Endodermal cell (in vitro differentiated cells): ENCODE results near the gene AARS2. TPM values are rescaled to one million over a fixed set of nuclear protein-coding genes. Genes with fewer than 3 reads are reported as not detected.

ENCODE experiments used
- DNase-seq: peaks from one replicate; pipeline ENCODE4 v3.0.0-alpha.2; 2017
- H3K27ac ChIP-seq: 2 replicates; pipeline ENCODE4 v1.5.1; 2013; ENCODE audit warnings: mild to moderate bottlenecking, low read depth, low read length, moderate library complexity
- H3K27me3 ChIP-seq: 2 replicates; pipeline ENCODE4 v1.6.1; 2013; ENCODE audit warnings: mild to moderate bottlenecking, low read length, moderate library complexity; ENCODE audit not compliant: insufficient read depth, control insufficient read depth, poor library complexity, severe bottlenecking
- H3K36me3 ChIP-seq: 2 replicates; pipeline ENCODE4 v1.7.0; 2013; ENCODE audit warnings: mild to moderate bottlenecking, low read length, moderate library complexity; ENCODE audit not compliant: control insufficient read depth, insufficient read depth
- H3K4me1 ChIP-seq: one replicate; pipeline ENCODE4 v1.7.0; 2013; ENCODE audit warnings: low read length; ENCODE audit not compliant: control insufficient read depth, insufficient read depth
- H3K4me3 ChIP-seq: 2 replicates; pipeline ENCODE4 v1.5.1; 2013; ENCODE audit warnings: mild to moderate bottlenecking, low read length, moderate library complexity
- H3K9ac ChIP-seq: 2 replicates; pipeline ENCODE4 v1.6.1; 2013; ENCODE audit warnings: mild to moderate bottlenecking, low read length, moderate library complexity; ENCODE audit not compliant: poor library complexity, severe bottlenecking; ENCODE audit errors: extremely low read depth
- H3K9me3 ChIP-seq: 2 replicates; pipeline ENCODE4 v1.6.1; 2013; ENCODE audit warnings: mild to moderate bottlenecking, low read length, moderate library complexity; ENCODE audit not compliant: control insufficient read depth
- H3K27ac Mint-ChIP-seq: 2 replicates; pipeline ENCODE4 v1.8.0; 2020; ENCODE audit warnings: mixed read lengths
- H3K27me3 Mint-ChIP-seq: 2 replicates; pipeline ENCODE4 v1.8.0; 2021; ENCODE audit warnings: mild to moderate bottlenecking, mixed read lengths; ENCODE audit not compliant: insufficient read depth
- H3K36me3 Mint-ChIP-seq: 2 replicates; pipeline ENCODE4 v1.8.0; 2020; ENCODE audit warnings: low read depth, mixed read lengths
- H3K4me1 Mint-ChIP-seq: 2 replicates; pipeline ENCODE4 v1.8.0; 2020; ENCODE audit warnings: mixed read lengths
- H3K4me3 Mint-ChIP-seq: 2 replicates; pipeline ENCODE4 v1.8.0; 2020; ENCODE audit warnings: mild to moderate bottlenecking, moderate library complexity, mixed read lengths
- H3K9me3 Mint-ChIP-seq: 2 replicates; pipeline ENCODE4 v1.8.0; 2020; ENCODE audit warnings: mild to moderate bottlenecking, mixed read lengths
- CTCF ChIP-seq: fragments of 200-600 bp; sonication (generic); conservative IDR thresholded peaks from 2 replicates; pipeline ENCODE4 v1.5.0; 2021; ENCODE audit warnings: antibody characterized with exemption, mild to moderate bottlenecking
- WGBS, 2 experiments: methylation state at CpG; one replicate each; pipeline versions ENCODE4 v1.1.5 to v1.1.7; 2013; ENCODE audit warnings: missing lambda C conversion rate in 2 of 2, mixed read lengths in 1 of 2; ENCODE audit not compliant: insufficient coverage in 1 of 2, insufficient read length in 1 of 2; 5-methylcytosine and 5-hydroxymethylcytosine counted together
- total RNA-seq, 2 donors: library from RNA; stranded (reverse); fragmentation: NEBNext Ultra II Directional in 1 of 2; extraction: Animal tissue kit (Norgen Biotek cat#: 25700) in 1 of 2; gene quantifications; 2 replicates in 1 of 2; 3 replicates in 1 of 2; pipeline ENCODE4 v1.2.1, GENCODE V29; 2021

AARS2 gene
- total RNA-seq, 2 donors from 2014 or later: 22.9 to 24.7 TPM

DNA sequence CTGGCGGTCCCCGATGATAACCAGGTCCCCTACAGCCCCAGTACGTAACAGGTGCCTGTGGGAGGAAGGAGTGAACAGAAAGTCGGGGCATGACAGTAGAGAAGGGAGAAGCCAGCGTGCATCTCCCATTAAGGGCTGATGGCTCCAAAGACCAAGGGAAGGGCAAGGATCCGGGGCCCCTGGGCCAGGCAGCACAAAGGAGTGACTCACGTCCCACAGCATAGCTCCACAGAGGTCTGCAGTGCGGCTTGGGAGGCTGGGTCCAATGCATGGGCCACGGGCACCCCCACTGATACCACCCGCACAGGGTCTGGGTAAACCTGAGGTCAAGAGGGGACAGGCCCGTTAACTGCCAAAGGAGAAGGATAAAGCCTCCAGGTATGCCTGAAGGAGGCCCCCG lies 10.3 kb downstream of the AARS2 start:
- H3K4me3 ChIP-seq: no peak overlapping the region
- no peak overlapping the region for H3K9ac ChIP-seq
- H3K36me3 ChIP-seq: peaks cover 69% of the 10 kb centered on the region
- H3K9me3 ChIP-seq: no peaks in the 10 kb centered on the region
- Mint-ChIP-seq H3K9me3 (no peaks in the 10 kb centered on the region), H3K36me3 (peaks cover 69% of the 10 kb centered on the region), H3K4me1 (peaks cover 12% of the 10 kb centered on the region), H3K4me3 (no peak overlapping the region), H3K27ac (no peak overlapping the region), H3K27me3 (peaks cover 13% of the 10 kb centered on the region)
- TF ChIP-seq CTCF: no peak
- peaks cover 10% of the 10 kb centered on the region for H3K4me1 ChIP-seq
- no peak for DNase-seq
- H3K27ac ChIP-seq: no peak overlapping the region
- H3K27me3 ChIP-seq: peaks cover 5% of the 10 kb centered on the region
- 81 to 84% methylated on average over 7 to 12 of the region's 12 CpGs for WGBS, 2 experiments

DNA sequence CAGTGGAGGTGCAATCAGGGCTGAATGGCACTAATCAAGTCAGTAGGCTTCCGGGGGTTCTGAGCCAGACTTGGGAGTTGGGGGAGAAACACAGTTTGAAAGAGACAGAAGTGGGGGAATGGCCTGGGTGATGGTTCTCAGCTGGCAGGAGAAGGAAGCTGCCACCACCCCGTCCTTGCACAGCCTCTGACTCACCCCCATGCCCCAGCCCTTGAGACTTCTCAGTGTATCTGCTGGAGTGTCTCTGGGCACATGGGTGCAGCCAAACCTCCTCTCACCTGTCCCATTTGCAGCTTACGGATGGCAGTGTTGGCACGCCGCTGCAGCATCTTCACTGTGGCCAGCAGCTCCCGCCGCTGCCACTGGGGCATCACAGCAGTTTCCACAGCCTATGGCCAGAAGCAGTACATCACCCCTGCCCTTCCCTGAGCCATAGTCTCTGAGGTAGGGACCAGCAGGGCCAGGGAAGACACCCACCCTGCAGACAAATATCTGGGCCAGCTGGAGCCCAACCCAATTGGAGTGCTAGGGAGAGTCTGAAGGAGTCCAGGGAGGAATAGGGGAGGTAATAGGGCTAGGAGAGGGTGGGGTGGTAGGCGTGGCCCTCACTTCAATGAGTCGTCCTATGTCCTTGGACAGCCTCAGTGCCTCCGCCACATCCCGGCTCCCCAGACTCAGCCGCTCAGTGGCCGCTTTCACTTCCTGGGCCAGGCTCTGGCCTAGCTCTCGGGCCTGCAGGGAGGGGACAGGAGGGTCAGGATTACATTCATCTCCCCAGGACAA lies 11.2 kb downstream of the AARS2 start:
- Mint-ChIP-seq H3K27ac (no peak overlapping the region), H3K4me3 (no peak overlapping the region), H3K27me3 (peaks cover 18% of the 10 kb centered on the region), H3K36me3 (peaks cover 62% of the 10 kb centered on the region), H3K9me3 (no peaks in the 10 kb centered on the region), H3K4me1 (peaks cover 15% of the 10 kb centered on the region)
- DNase-seq: peak; percentile 25
- Histone ChIP-seq H3K4me3 (no peak overlapping the region), H3K36me3 (peaks cover 64% of the 10 kb centered on the region), H3K4me1 (peaks cover 10% of the 10 kb centered on the region), H3K27me3 (peaks cover 12% of the 10 kb centered on the region), H3K27ac (no peak overlapping the region), H3K9ac (no peak overlapping the region), H3K9me3 (no peaks in the 10 kb centered on the region)
- no peak for TF ChIP-seq CTCF
- WGBS, 2 experiments: 97 to 100% methylated on average over 8 to 14 of the region's 14 CpGs

DNA sequence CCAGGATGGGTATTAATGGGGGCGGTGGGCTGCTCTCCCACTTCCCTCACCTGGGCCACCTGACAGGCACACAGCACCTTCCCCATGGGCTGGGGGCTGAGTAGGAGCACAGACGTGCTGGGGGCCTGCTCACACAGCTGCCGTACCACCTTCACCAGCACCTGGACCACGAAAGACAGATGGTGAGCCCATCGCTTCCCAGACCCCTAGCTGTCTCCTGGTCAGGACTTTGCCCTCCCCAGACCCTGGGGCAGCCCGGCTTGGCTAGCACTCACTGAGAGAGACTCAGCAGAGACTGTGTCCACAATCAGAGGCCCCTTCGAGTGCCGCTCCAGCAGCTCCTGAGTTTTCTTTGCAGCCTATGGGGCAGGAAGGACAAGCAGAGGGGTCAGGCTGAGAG lies 12.0 kb downstream of the AARS2 start:
- TF ChIP-seq CTCF: no peak
- DNase-seq: no peak
- H3K36me3 ChIP-seq: peaks cover 55% of the 10 kb centered on the region
- Mint-ChIP-seq H3K4me1 (peaks cover 18% of the 10 kb centered on the region), H3K36me3 (peaks cover 62% of the 10 kb centered on the region), H3K27me3 (peaks cover 27% of the 10 kb centered on the region), H3K4me3 (no peak overlapping the region), H3K9me3 (no peaks in the 10 kb centered on the region), H3K27ac (no peak overlapping the region)
- H3K27me3 ChIP-seq: peaks cover 21% of the 10 kb centered on the region
- 93 to 100% methylated on average over 4 to 8 of the region's 8 CpGs for WGBS, 2 experiments
- H3K9ac ChIP-seq: no peak overlapping the region
- no peak overlapping the region for H3K4me3 ChIP-seq
- peaks cover 10% of the 10 kb centered on the region for H3K4me1 ChIP-seq
- H3K27ac ChIP-seq: no peak overlapping the region
- H3K9me3 ChIP-seq: no peaks in the 10 kb centered on the region
